ENCODE data around the gene CACNA1C.

DNA sequence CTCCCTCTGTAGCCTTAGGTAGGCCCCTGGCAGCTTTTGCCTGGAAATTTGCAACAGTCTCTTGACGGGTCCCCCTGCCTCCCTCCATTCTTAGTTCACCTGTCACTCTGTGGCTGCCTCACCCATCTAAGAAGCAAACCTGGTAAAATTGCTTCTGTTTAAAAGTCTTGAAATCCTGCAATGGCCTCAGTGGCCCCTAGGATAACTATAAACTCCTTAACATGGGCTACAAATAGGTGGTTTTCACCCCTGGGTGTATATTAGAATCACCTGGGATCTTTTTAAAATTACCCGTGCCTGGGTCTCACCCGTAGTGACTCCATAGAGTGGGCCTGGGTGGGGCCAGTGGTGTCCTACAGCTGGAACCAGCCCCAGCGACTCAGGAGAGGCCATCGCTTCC is 332.7 kb downstream of the CACNA1C start:
- TF ChIP-seq POLR2A (IDR thresholded peaks at IDR 0.05; ENCODE audit: extremely low read depth, insufficient read length) (no peak), MYC (IDR thresholded peaks at IDR 0.05; ENCODE audit: low read depth, low read length) (no peak)
- TF ChIP-seq, protein P1, sequence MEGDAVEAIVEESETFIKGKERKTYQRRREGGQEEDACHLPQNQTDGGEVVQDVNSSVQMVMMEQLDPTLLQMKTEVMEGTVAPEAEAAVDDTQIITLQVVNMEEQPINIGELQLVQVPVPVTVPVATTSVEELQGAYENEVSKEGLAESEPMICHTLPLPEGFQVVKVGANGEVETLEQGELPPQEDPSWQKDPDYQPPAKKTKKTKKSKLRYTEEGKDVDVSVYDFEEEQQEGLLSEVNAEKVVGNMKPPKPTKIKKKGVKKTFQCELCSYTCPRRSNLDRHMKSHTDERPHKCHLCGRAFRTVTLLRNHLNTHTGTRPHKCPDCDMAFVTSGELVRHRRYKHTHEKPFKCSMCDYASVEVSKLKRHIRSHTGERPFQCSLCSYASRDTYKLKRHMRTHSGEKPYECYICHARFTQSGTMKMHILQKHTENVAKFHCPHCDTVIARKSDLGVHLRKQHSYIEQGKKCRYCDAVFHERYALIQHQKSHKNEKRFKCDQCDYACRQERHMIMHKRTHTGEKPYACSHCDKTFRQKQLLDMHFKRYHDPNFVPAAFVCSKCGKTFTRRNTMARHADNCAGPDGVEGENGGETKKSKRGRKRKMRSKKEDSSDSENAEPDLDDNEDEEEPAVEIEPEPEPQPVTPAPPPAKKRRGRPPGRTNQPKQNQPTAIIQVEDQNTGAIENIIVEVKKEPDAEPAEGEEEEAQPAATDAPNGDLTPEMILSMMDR (IDR thresholded peaks at IDR 0.05; ENCODE audit: low read depth, low read length) = no peak
